IPS-11a (cell line): ENCODE data around the gene ACIN1.

Experiments used
- H3K4me3 ChIP-seq: one replicate; pipeline ENCODE4 v1.5.1; 2013; ENCODE audit warnings: low read depth, low read length, control low read depth

ACIN1 gene

DNA sequence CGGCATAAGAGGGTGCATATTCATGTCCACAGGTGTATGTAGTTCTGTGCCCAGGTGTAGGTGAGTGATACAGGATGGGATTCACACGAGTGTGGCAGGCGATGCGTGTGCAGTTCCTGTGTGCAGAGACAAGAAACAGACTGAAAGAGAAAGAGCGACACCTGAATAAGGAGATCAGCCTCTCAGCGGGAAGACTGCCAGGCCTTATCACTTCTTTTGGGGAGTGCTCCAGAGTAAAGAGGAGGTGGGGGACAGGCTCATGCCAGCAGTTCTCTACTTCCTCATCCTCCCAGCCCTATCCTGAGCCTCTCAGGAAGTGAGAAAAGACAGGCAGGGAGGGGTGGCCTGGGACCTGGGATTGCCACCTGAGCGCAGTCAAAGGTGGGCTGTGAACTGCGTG is 50.1 kb downstream of the ACIN1 start:
- H3K4me3 ChIP-seq, result no peak overlapping the region

GRCh38 chr14:23043754-23044153 is 51.2 kb downstream of the ACIN1 start:
- no peak overlapping the region for H3K4me3 ChIP-seq

GRCh38 chr14:23043145-23043544 is 51.8 kb downstream of the ACIN1 start:
- H3K4me3 ChIP-seq, result no peak overlapping the region

GRCh38 chr14:23042162-23042965 is 52.6 kb downstream of the ACIN1 start, which contains the start of gene PSMB11:
TSS of gene PSMB11 (plus strand) at chr14:23042212. CDS start at chr14:23042226, 14 bp downstream.
- H3K4me3 ChIP-seq, result no peak within 1 kb of the TSS

DNA sequence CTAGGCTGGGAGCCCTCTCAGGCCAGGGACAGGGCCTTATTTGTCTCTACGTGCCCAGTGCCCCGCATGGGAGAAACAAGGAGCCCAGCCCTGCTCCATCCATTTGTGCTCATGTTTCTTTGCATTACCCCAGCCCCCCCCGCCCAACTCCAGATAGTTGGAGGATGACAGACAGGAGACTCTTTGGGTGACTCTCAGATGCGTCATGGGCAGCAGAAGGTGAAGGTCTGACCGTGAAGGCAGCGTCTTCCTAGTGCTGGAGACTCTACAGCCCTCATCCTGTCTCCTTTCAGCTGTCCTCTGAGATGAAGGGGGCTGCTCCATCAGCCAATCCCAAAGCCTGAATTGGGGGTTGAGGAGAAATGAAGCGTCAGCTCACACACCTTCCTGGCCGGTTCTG is 53.2 kb downstream of the ACIN1 start:
- H3K4me3 ChIP-seq, result no peak overlapping the region

DNA sequence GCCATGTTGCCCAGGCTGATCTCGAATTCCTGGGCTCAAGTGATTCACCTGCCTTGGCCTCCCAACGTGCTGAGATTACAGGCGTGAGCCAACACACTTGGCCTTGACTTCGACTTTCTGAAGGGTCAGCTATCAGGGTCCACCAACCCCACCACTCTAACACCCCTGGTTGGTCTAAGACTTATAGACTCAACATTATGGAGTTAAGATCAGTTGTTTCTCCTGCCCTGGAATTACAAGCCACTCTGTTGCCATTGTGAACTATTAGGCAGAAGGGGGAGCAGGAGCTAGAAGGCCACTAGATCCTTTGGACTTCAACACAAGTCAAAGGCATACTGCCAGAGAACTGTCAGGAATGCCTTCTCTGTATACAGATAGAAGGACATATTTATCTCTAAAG is 54.8 kb downstream of the ACIN1 start:
- H3K4me3 ChIP-seq, result no peak overlapping the region

- peak overlapping the region; percentile 98 for H3K4me3 ChIP-seq
Measured at GRCh38 chr14:23035303-23036144, 59.4 kb downstream of the ACIN1 start.

DNA sequence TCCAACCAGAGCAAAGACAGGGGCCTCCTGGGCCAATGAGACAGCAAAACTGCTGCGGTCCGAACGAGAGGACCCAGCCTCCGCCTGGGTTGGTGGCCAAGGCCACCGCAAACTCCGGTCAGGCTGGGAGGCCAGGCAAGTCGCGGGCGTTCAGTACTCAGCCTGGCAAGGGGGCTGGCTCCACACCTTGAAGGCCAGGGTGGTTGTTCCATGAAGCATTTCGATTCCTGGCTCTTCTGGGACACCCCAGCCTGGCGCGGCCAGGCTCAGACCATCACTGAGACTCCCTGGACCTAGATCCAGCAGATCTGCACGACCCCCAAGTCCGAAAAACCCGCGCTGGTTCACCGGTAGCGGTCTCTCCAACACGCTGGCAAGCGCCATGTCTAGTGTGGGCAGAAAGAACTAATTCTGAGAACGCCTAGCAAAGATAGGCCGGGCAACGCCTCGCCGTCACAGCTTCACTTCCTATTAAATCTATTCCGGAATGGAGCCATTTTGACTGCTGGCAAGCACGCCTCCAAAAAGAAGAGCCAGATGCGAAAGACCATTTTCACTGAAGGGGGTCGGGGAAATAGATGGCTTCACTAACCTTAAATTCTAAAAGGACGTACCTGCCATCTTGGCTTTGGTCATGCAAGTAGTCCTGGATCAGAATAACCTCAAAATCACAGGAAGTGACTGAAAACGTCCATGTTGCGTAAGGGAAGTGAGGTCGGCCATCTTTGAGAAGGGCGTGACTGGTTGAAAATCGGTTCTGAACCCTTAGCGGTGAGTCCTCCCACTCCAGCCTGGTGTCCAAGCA is 60.2 kb downstream of the ACIN1 start, which contains the start of gene PSMB5:
TSS of gene PSMB5 (minus strand) at position 403 of the 805 bp plus-strand sequence. CDS start at position 384, 19 bp downstream.
- H3K4me3 ChIP-seq, result peak within 1 kb of the TSS; percentile 98

- peak overlapping the region; percentile 98 for H3K4me3 ChIP-seq
Measured at GRCh38 chr14:23033801-23034497, 61.0 kb downstream of the ACIN1 start.

DNA sequence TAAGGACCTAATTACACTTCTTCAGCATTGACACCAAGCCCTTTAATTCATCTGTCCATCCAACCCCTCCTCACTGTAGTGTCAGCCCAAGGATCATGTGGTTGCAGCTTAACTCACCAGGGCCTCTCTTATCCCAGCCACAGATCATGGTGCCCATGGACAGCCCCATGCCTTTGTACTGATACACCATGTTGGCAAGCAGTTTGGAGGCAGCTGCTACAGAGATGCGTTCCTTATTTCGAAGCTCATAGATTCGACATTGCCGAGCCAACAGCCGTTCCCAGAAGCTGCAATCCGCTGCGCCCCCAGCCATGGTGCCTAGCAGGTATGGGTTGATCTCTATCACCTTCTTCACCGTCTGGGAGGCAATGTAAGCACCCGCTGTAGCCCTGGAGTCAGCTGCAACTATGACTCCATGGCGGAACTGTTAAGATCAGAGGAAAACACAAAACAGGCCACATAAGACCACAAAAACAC is 61.6 kb downstream of the ACIN1 start:
- H3K4me3 ChIP-seq, result no peak overlapping the region

- no peak overlapping the region for H3K4me3 ChIP-seq
Measured at GRCh38 chr14:23030936-23031335, 64.0 kb downstream of the ACIN1 start.

GRCh38 chr14:23028799-23029198 is 66.1 kb downstream of the ACIN1 start:
- no peak overlapping the region for H3K4me3 ChIP-seq

DNA sequence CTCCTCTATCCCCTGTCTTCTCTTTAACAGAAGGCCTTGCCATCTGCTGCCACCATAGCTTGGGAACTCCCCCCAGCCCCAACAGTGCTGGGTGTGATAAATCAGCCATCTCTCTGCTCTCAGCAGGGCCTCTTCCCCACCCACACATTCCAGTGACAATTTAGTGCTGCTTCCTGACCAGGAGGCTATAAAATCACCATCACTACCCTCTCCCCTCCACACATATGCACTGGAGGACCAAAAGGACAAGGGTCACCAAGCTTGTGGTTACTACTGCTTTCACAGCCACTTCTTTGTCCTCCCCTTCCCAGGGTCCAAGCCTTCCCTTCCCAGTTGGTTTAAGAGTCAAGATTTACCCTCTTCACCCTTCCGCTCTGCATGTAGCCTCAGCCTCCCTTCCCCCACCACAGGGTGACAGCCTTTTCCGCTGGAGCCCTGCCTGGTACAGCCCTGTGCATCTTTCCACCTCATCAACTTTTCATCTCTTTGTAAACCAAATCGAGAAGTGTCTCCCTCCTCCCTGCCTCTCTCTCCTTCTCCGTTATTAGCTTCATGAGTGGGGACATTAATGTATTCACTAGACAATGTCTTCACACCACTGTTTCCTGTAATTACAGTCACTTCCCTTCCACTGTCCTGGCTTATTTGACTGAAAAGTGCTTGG is 69.7 kb downstream of the ACIN1 start:
- H3K4me3 ChIP-seq, result no peak overlapping the region

DNA sequence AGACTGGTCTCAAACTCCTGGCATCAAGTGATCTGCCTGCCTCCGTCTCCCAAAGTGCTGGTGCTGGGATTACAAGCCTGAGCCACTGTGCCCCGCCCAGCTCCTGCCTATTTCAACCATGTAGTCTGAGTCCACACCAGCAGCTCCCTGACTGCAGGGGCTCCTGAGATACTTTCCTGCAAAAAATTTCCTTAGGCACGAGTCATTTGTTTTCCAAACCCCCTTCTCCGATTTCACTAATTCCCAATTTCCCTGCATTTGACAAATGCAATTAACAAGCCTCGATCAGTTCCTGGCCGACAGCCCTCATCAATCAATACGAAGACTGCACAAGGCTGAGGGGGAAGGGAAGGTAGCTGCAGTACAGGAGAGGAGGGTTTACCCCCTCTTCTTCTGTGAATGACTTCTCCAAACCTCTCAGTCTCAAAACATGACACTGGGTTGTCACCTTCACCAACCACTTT is 70.3 kb downstream of the ACIN1 start:
- no peak overlapping the region for H3K4me3 ChIP-seq

GRCh38 chr14:23023795-23024152 is 71.2 kb downstream of the ACIN1 start:
- H3K4me3 ChIP-seq, result no peak overlapping the region

DNA sequence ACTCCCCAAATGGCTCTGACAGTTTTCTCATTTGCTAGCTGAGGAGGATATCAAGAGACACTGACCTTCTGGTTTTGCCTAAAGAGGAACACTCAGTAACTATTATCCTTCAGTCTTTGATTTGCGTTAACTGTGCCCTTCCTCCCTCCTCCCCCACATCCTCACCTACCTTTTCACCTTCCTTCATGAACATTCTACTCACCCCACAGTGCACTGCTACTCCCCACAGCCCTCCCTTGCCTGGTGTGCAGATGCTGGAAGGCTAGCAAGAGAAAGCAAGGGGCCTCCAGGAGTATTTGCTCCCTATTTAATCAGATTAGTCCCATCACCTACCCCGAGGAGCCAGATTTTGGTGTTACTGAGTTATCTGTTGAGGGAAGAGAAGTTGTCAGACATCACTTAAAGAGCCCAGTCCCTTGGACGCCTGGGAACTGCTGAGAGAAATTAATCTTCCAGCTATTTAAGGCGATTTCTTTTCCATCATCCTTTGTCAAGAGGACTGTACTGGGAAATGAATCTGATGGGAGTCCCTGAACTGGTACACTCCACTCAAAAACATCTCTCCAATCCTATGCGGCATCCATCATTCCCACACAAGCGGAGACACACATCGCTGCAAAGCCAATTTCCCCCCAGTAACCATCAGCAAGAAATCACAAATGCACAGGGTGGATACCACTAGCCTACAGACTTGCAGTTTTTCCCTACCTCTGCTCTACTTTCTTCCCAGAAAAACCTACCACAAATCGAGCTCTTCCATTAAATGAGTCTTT is 71.7 kb downstream of the ACIN1 start:
- H3K4me3 ChIP-seq, result no peak overlapping the region

GRCh38 chr14:23021889-23022442 is 73.0 kb downstream of the ACIN1 start:
- H3K4me3 ChIP-seq, result no peak overlapping the region

- H3K4me3 ChIP-seq, result no peak overlapping the region
Measured at GRCh38 chr14:23021434-23021833, 73.5 kb downstream of the ACIN1 start.
